ENCODE data around the gene PCED1B. TPM values are rescaled to one million over a fixed set of nuclear protein-coding genes. Genes with fewer than 3 reads are reported as not detected.

PCED1B gene
- total and polyA plus RNA-seq, 9 donors, result 0.22 to 0.94 (median 0.53) TPM

GRCh38 chr12:47102845-47103651, 23.6 kb downstream of the PCED1B start:
- no peaks in the 10 kb centered on the region for H3K27me3 ChIP-seq (ENCODE audit: control insufficient read depth, insufficient read depth, low read length)
- no peak for DNase-seq
- H3K4me3 ChIP-seq (ENCODE audit: low read length), result no peak overlapping the region
- no peaks in the 10 kb centered on the region for H3K36me3 ChIP-seq (ENCODE audit: control insufficient read depth, insufficient read depth, low read length)
- no peak overlapping the region for H3K27ac ChIP-seq (ENCODE audit: low read length)
- no peaks in the 10 kb centered on the region for H3K9me3 ChIP-seq (replicated peaks; ENCODE audit: control insufficient read depth, low read depth, low read length)
- 90% methylated on average over 3 of the region's 11 CpGs for WGBS (ENCODE audit: insufficient coverage)
- H3K4me1 ChIP-seq (ENCODE audit: control insufficient read depth, insufficient read depth, low read length), result no peaks in the 10 kb centered on the region

- WGBS (ENCODE audit: insufficient coverage), result 95% methylated on average over 7 of the region's 10 CpGs
Observed at GRCh38 chr12:47105914-47106674, 26.7 kb downstream of the PCED1B start.

GRCh38 chr12:47107446-47107845, 28.0 kb downstream of the PCED1B start:
- no peaks in the 10 kb centered on the region for H3K9me3 ChIP-seq (replicated peaks; ENCODE audit: control insufficient read depth, low read depth, low read length)
- H3K36me3 ChIP-seq (ENCODE audit: control insufficient read depth, insufficient read depth, low read length), result no peaks in the 10 kb centered on the region
- H3K4me3 ChIP-seq (ENCODE audit: low read length), result no peak overlapping the region
- no peaks in the 10 kb centered on the region for H3K27me3 ChIP-seq (ENCODE audit: control insufficient read depth, insufficient read depth, low read length)
- no peaks in the 10 kb centered on the region for H3K4me1 ChIP-seq (ENCODE audit: control insufficient read depth, insufficient read depth, low read length)
- no peak overlapping the region for H3K27ac ChIP-seq (ENCODE audit: low read length)
- WGBS (ENCODE audit: insufficient coverage), result 95% methylated on average over 2 of the region's 3 CpGs
- no peak for DNase-seq

More at GRCh38 chr12:47105914-47106674, 26.7 kb downstream of the PCED1B start:
- no peaks in the 10 kb centered on the region for H3K27me3 ChIP-seq (ENCODE audit: control insufficient read depth, insufficient read depth, low read length)
- no peak overlapping the region for H3K4me3 ChIP-seq (ENCODE audit: low read length)
- H3K36me3 ChIP-seq (ENCODE audit: control insufficient read depth, insufficient read depth, low read length), result no peaks in the 10 kb centered on the region
- no peak overlapping the region for H3K27ac ChIP-seq (ENCODE audit: low read length)
- no peaks in the 10 kb centered on the region for H3K4me1 ChIP-seq (ENCODE audit: control insufficient read depth, insufficient read depth, low read length)
- H3K9me3 ChIP-seq (replicated peaks; ENCODE audit: control insufficient read depth, low read depth, low read length), result no peaks in the 10 kb centered on the region
- no peak for DNase-seq

GRCh38 chr12:47107926-47108325, 28.5 kb downstream of the PCED1B start:
- no peaks in the 10 kb centered on the region for H3K36me3 ChIP-seq (ENCODE audit: control insufficient read depth, insufficient read depth, low read length)
- no peak overlapping the region for H3K27ac ChIP-seq (ENCODE audit: low read length)
- DNase-seq, result no peak
- H3K4me1 ChIP-seq (ENCODE audit: control insufficient read depth, insufficient read depth, low read length), result no peaks in the 10 kb centered on the region
- H3K4me3 ChIP-seq (ENCODE audit: low read length), result no peak overlapping the region
- H3K9me3 ChIP-seq (replicated peaks; ENCODE audit: control insufficient read depth, low read depth, low read length), result no peaks in the 10 kb centered on the region
- no peaks in the 10 kb centered on the region for H3K27me3 ChIP-seq (ENCODE audit: control insufficient read depth, insufficient read depth, low read length)

GRCh38 chr12:47110011-47110541, 30.7 kb downstream of the PCED1B start:
- Histone ChIP-seq H3K27me3 (ENCODE audit: control insufficient read depth, insufficient read depth, low read length) (no peaks in the 10 kb centered on the region), H3K4me3 (ENCODE audit: low read length) (no peak overlapping the region), H3K4me1 (ENCODE audit: control insufficient read depth, insufficient read depth, low read length) (no peaks in the 10 kb centered on the region), H3K27ac (ENCODE audit: low read length) (no peak overlapping the region), H3K36me3 (ENCODE audit: control insufficient read depth, insufficient read depth, low read length) (no peaks in the 10 kb centered on the region), H3K9me3 (replicated peaks; ENCODE audit: control insufficient read depth, low read depth, low read length) (no peaks in the 10 kb centered on the region)
- DNase-seq, result no peak
- no CpG with 5 or more reads among the region's 2 CpGs for WGBS (ENCODE audit: insufficient coverage)

GRCh38 chr12:47110718-47111391, 31.4 kb downstream of the PCED1B start:
- Histone ChIP-seq H3K9me3 (replicated peaks; ENCODE audit: control insufficient read depth, low read depth, low read length) (no peaks in the 10 kb centered on the region), H3K27ac (ENCODE audit: low read length) (no peak overlapping the region), H3K27me3 (ENCODE audit: control insufficient read depth, insufficient read depth, low read length) (no peaks in the 10 kb centered on the region), H3K4me1 (ENCODE audit: control insufficient read depth, insufficient read depth, low read length) (no peaks in the 10 kb centered on the region), H3K4me3 (ENCODE audit: low read length) (no peak overlapping the region), H3K36me3 (ENCODE audit: control insufficient read depth, insufficient read depth, low read length) (no peaks in the 10 kb centered on the region)
- no peak for DNase-seq
- WGBS (ENCODE audit: insufficient coverage), result no CpG with 5 or more reads among the region's 2 CpGs

- Histone ChIP-seq H3K27ac (ENCODE audit: low read length) (no peak overlapping the region), H3K4me1 (ENCODE audit: control insufficient read depth, insufficient read depth, low read length) (no peaks in the 10 kb centered on the region), H3K27me3 (ENCODE audit: control insufficient read depth, insufficient read depth, low read length) (no peaks in the 10 kb centered on the region), H3K9me3 (replicated peaks; ENCODE audit: control insufficient read depth, low read depth, low read length) (no peaks in the 10 kb centered on the region), H3K4me3 (ENCODE audit: low read length) (no peak overlapping the region), H3K36me3 (ENCODE audit: control insufficient read depth, insufficient read depth, low read length) (no peaks in the 10 kb centered on the region)
- no peak for DNase-seq
- WGBS (ENCODE audit: insufficient coverage), result 100% methylated on average over 1 of the region's 2 CpGs
Observed at GRCh38 chr12:47111392-47111778, 32.0 kb downstream of the PCED1B start.

- no peaks in the 10 kb centered on the region for H3K27me3 ChIP-seq (ENCODE audit: control insufficient read depth, insufficient read depth, low read length)
- WGBS (ENCODE audit: insufficient coverage), result 83% methylated on average over 2 of the region's 6 CpGs
- no peak for DNase-seq
- H3K4me1 ChIP-seq (ENCODE audit: control insufficient read depth, insufficient read depth, low read length), result no peaks in the 10 kb centered on the region
- H3K27ac ChIP-seq (ENCODE audit: low read length), result no peak overlapping the region
- no peaks in the 10 kb centered on the region for H3K9me3 ChIP-seq (replicated peaks; ENCODE audit: control insufficient read depth, low read depth, low read length)
- H3K36me3 ChIP-seq (ENCODE audit: control insufficient read depth, insufficient read depth, low read length), result no peaks in the 10 kb centered on the region
- no peak overlapping the region for H3K4me3 ChIP-seq (ENCODE audit: low read length)
Observed at GRCh38 chr12:47111854-47112253, 32.4 kb downstream of the PCED1B start.

GRCh38 chr12:47112679-47113078, 33.3 kb downstream of the PCED1B start:
- H3K9me3 ChIP-seq (replicated peaks; ENCODE audit: control insufficient read depth, low read depth, low read length), result no peaks in the 10 kb centered on the region
- DNase-seq, result peak; percentile 24
- no peak overlapping the region for H3K4me3 ChIP-seq (ENCODE audit: low read length)
- H3K4me1 ChIP-seq (ENCODE audit: control insufficient read depth, insufficient read depth, low read length), result no peaks in the 10 kb centered on the region
- H3K27ac ChIP-seq (ENCODE audit: low read length), result no peak overlapping the region
- no peaks in the 10 kb centered on the region for H3K36me3 ChIP-seq (ENCODE audit: control insufficient read depth, insufficient read depth, low read length)
- 12% methylated on average over 2 of the region's 2 CpGs for WGBS (ENCODE audit: insufficient coverage)
- no peaks in the 10 kb centered on the region for H3K27me3 ChIP-seq (ENCODE audit: control insufficient read depth, insufficient read depth, low read length)

- 43% methylated on average over 1 of the region's 5 CpGs for WGBS (ENCODE audit: insufficient coverage)
- H3K27me3 ChIP-seq (ENCODE audit: control insufficient read depth, insufficient read depth, low read length), result no peaks in the 10 kb centered on the region
- no peak overlapping the region for H3K27ac ChIP-seq (ENCODE audit: low read length)
- H3K9me3 ChIP-seq (replicated peaks; ENCODE audit: control insufficient read depth, low read depth, low read length), result no peaks in the 10 kb centered on the region
- H3K4me3 ChIP-seq (ENCODE audit: low read length), result no peak overlapping the region
- peak; percentile 5 for DNase-seq
- no peaks in the 10 kb centered on the region for H3K36me3 ChIP-seq (ENCODE audit: control insufficient read depth, insufficient read depth, low read length)
- no peaks in the 10 kb centered on the region for H3K4me1 ChIP-seq (ENCODE audit: control insufficient read depth, insufficient read depth, low read length)
Observed at GRCh38 chr12:47114481-47114892, 35.1 kb downstream of the PCED1B start.
